SIG-M5 (cell line): ENCODE results near the gene HOXD4.

Experiments used
- DNase-seq: peaks from one replicate; lab custom pipeline; 2025; lab: John Stamatoyannopoulos, UW

Gene HOXD4

GRCh38 chr2:176114120-176114929, 37.0 kb upstream of the HOXD4 start:
- no peak for DNase-seq

DNA sequence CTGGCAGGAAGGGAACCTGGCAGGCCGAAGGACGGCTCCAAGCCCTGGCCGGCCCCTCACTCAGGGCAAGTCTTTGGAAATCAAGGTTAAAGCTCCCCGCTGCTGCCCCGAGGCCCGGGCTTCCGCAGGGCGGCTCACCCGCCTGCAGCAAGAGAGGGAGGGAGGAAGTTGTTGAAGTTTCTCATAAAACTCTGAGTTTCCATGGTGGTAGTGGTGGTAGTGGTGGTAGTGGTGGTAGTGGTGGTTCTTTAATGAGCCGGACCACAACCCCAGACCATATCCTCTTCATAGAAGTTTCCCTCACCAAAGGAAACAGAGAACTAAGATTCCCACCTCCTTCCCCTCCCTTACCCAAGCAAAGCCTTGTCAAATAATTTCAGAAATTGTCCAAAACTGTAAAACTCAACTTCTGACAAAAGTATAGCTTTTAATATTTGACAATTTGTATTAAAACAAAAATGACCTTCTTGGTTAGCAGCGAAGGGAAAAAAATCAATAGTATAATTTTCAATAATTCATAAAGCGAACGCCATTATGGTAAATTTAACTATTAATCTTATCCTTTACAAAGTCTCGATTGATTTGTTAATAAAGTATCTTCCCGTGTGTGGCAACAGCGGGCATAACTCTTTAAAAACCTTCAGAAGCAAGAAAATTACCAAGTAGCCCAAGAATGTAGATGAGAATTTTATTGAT, 36.3 kb upstream of the HOXD4 start:
- no peak for DNase-seq

DNA sequence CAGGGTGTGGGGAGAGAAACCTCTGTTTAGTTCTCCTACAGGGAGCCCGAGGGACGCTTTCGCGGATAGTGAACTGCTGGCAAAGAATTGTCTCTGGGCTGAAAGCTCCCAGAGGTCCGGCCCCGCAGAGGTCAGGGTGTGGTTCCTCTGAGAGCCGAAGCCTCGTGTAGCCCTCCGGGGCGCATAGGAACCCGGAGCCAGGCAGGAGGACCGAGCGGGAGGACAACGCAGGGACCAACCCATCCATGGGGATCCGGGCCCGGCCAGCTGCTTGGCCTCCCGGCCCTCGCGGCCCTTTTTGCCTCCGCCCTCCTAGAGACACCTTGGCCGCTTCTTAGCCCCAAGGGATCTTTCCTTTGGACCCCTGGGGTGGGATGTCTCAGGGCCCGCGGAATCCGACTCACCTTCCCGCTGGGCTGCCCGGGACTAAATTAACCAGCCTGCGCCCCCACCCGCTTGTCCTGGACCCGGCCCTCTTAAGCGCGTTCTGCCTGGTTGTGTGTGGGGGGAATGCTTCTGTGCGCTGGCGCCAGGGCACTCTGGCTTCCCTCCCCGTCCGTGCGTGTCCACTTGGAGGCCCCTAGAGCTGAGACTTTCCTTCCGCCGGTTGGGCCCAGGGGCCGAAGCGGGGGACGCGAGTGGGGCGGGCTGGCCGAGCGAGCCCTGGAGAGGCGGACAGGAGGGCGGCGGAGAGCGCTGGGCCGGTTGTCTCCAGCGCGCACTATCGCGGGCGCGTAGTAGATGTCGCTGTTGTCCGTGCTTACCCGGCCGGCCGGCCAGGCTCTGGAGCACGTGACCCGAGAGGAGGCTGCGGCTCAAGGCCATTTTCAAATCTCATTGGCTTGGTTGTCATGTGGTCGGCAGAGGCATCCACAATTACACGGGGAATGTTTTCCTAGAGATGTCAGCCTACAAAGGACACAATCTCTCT, 35.2 kb upstream of the HOXD4 start, which contains the start of gene HOXD10:
Gene HOXD10 (plus strand): TSS at position 896 of the 931 bp plus-strand sequence. CDS start 56 bp downstream, outside the sequence.
- DNase-seq = no peak

GRCh38 chr2:176117162-176117822, 34.1 kb upstream of the HOXD4 start:
- no peak for DNase-seq

DNA sequence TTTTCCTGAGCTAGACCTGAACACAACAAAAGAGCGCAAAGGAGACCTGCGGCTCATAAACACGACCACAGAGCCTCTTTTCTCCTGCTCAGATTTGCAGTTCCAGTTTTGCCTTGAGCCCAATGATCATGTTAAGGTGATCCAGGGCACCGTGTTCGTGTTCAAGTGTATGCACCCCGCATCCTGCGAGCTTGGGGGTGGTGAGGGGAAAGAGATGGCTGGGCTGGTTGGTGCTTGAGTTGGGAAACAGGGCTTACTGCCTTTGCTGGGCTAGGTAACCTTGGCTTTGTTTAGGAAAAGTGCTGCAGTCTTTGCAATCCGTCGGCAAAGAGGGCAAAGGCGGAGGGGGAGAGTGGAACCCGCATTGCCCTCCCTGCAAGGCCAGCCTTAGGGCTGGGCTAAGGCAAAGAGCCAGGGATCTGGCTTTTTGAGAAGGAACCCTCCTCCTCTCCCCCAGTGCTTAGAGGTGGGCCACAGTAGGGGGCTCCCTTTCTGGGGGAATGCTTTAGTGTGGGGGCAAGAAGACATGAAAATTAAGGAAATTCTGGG, 33.5 kb upstream of the HOXD4 start:
- DNase-seq = no peak

- DNase-seq = no peak
These were observed 32.6 kb upstream of the HOXD4 start for GRCh38 chr2:176118601-176119339.

DNA sequence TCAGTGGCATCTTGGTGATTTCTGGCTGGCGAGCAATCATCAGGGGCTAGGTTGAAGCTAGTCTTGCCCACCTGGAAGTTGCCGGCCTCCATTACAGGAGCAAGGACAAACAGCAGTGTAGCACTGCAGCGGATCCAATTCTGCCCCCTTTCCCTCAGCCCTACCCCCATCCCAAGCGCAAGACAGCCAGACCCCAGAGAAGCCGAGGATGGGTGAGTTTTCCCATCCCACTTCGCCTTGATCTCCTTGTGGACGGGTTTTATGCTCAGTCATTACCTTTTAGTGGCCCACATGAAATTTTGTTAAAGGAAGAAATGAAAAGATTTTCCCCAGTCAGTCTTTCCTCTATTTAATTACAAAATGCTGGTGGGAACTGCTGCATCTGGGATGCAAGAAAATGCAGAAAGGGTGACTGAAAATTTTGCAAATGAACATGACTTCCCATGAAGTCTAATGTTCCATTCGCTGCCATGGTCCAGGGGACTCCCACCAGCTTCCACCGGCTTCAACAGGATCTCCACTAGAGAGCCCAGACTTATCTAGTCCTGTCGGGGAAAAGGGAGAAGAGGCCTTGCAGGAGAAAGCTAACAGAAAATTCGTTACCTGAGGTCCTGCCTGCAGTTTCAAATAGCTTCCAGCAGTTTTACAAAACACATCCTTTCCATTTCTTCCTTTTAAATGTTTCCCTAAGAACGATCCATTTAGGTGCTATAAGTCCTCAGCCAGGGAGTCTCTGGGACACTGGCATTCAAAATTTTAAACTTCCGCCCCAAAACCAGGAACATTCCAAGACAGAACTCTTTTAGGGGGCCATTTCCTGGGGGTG, 30.8 kb upstream of the HOXD4 start:
- no peak for DNase-seq

DNA sequence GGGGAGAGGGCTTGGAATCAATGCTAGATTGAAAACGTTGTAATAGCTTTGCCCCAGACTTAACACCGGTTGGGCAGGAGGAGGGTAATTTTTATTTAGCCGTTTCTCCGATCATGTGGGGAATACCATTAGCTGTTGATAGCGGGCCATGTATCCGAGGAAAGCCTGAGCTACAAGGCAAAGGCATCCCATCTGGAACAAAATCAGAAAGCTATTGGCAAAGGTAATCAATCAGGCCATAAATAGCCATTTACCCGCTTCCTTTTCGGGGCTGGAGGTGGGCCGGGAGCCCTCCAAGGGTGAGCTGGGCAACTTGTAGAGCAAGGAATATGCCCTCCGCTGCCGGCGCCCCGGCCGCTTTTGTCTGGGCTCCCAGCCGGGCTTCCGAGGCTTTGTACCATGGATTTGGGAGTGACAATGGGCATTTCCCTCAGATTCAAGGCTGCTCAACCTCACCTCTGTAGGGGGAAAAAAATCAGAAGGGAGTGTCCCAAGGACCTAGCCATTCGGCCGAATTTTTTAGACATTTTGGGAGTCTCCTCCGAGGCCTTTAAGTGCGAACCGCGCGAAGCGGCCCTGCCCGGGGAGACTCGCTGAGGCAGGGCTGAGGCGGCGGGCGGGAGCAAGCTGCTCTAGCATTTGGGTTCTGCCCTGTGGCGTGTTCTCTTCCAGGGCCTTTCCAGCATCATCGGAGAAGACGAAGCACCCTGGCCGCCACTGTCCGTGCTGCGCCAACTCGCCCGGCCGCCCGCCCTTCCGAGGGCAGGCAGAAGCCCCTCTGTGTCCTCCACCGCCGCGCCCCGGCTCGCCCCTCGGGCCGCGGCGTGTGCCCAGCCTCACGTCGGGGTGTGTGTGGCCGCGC, 29.9 kb upstream of the HOXD4 start:
- no peak for DNase-seq

DNA sequence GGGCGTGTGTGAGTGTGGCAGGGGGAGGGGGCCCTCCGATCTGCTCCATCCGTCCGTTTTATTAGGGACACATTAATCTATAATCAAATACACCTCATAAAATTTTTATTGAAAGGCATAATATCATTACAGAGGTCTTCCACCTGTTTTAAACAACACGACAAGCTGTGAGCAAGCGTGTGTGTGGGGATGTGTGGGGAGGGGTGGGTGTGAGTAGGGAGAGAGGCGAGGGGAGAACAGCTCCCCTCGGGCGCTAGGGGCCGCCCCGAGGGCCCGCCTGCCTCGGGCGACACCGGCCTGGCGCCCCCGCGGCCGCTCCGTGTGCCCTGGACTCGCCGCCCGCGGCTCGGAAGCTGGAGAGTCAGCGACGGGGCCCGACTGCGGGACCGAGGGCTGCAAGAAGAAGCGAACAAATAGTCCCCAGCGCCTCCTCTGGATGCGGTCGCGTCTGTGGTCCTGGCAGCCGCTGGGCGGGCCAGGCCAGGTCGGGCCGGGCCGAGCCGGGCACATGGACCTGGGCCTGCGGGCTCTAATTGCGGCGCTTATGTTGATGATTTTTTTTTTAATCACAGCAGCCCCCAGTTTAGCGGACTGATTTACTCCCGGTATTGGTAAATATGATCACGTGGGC, 29.2 kb upstream of the HOXD4 start:
- DNase-seq = no peak

DNA sequence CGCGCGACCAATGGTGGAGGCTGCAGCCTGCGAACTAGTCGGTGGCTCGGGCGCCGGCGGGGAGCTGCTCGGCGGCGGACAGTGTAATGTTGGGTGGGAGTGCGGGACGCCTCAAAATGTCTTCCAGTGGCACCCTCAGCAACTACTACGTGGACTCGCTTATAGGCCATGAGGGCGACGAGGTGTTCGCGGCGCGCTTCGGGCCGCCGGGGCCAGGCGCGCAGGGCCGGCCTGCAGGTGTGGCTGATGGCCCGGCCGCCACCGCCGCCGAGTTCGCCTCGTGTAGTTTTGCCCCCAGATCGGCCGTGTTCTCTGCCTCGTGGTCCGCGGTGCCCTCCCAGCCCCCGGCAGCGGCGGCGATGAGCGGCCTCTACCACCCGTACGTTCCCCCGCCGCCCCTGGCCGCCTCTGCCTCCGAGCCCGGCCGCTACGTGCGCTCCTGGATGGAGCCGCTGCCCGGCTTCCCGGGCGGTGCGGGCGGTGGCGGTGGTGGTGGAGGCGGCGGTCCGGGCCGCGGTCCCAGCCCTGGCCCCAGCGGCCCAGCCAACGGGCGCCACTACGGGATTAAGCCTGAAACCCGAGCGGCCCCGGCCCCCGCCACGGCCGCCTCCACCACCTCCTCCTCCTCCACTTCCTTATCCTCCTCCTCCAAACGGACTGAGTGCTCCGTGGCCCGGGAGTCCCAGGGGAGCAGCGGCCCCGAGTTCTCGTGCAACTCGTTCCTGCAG, 28.5 kb upstream of the HOXD4 start, which contains the start of gene HOXD9:
Gene HOXD9 (plus strand): TSS at position 37 of the 728 bp plus-strand sequence. CDS start 50 bp downstream, at position 87.
- DNase-seq = no peak

DNA sequence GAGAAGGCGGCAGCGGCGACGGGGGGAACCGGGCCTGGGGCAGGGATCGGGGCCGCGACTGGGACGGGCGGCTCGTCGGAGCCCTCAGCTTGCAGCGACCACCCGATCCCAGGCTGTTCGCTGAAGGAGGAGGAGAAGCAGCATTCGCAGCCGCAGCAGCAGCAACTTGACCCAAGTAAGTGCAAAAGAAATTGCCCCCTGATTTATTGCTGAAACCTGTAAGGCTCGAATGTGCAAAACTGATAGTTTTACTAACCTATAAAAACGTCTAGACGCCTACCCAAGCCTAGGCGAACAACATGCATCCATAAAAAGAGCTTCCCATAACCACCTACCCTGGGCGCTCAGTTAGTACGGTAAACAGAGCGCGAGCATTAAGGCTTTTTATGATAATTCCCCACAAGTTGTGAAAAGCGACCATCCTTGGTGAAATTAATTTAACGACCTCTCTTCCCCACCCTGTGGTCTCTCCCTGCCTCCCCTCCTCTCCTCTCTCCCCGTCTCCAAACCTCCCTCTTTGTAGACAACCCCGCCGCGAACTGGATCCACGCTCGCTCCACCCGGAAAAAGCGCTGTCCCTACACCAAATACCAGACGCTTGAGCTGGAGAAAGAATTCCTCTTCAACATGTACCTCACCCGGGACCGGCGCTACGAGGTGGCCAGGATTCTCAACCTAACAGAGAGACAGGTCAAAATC, 27.8 kb upstream of the HOXD4 start:
- no peak for DNase-seq

DNA sequence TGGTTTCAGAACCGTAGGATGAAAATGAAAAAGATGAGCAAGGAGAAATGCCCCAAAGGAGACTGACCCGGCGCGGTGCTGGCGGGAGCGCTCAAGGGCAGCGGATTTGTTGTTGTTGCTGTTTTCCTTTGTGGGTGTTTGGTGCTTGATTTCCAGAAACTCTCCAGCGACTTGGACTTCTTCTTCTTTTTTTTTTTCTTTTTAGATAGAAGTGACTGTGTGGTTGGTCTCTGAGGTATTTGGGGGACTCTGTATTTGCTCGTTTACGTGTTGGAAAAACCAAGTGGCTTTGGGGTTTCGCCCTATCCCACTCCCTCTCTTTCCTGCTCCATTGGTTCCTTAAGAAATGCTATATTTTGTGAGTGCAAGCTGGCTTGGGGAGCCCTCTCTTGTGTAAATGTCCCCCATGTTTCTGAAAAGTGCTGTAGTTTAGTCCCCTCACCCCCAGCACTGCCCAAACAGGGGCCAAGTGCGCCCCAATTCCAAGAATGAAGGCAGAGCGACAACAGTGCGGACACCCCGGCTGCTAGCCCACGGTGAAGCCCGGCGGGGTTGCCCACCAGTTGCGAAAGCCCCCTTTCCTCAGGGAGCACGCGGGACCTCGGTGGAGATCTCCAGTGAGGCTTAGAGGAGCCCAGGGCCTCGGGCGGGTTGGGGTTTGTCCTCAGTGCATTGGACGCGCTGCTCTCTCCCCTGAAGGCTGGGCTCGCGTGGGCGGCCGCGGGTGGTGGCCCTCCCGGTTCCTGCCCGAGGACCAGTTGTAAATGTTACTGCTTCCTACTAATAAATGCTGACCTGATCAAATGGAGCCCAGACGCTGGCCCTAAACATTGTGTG, 27.0 kb upstream of the HOXD4 start:
- DNase-seq = no peak

DNA sequence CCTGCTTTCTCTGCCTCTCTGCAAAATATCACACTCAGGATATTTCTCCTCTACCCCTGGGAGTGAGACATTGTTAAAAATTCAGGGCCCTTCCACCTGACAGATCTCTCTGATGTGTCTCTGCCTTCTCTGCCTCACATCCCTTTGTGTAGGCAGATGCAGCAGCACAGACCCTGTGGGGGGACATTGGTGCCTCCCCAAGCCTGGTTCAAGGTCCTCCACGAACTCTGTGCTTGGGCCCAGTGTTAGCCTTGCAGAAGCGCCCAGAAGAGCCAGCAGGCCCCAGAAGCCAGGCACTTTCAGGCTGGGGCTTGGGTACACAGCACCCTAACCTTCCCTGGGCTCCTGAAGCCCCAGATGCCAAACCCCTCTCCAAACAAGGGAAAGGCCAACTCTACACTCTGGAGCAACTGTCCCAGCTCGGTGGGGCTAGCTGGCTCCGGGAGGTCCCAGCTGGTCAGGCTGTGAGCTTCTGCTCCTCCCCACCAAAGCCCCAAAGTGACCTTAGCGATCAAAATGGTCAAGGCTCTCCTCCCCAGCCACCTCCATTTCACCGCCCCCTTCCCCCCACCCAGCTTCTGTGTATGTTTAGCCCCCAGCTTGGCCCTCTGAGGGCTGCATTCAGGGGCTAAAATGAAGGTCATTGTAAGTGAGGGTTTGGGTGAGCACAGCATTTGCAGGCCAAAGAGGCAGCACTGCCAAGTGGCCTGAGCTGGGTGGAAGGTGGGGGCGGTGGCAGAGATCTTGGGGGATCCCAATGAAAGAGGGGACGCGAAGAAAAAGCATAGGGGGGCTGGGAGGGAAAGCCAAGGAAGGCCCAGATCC, 26.2 kb upstream of the HOXD4 start:
- no peak for DNase-seq

GRCh38 chr2:176125772-176126054, 25.6 kb upstream of the HOXD4 start:
- DNase-seq = no peak
